ENCODE results near the gene OR2Z1.

GRCh38 chr19:8699908-8700307 lies 21.5 kb upstream of the OR2Z1 start:
- TF ChIP-seq, protein P1, sequence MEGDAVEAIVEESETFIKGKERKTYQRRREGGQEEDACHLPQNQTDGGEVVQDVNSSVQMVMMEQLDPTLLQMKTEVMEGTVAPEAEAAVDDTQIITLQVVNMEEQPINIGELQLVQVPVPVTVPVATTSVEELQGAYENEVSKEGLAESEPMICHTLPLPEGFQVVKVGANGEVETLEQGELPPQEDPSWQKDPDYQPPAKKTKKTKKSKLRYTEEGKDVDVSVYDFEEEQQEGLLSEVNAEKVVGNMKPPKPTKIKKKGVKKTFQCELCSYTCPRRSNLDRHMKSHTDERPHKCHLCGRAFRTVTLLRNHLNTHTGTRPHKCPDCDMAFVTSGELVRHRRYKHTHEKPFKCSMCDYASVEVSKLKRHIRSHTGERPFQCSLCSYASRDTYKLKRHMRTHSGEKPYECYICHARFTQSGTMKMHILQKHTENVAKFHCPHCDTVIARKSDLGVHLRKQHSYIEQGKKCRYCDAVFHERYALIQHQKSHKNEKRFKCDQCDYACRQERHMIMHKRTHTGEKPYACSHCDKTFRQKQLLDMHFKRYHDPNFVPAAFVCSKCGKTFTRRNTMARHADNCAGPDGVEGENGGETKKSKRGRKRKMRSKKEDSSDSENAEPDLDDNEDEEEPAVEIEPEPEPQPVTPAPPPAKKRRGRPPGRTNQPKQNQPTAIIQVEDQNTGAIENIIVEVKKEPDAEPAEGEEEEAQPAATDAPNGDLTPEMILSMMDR (IDR thresholded peaks at IDR 0.05; ENCODE audit: low read depth, low read length, poor library complexity, severe bottlenecking), result no peak
- TF ChIP-seq EZH2phosphoT487 (IDR thresholded peaks at IDR 0.05; ENCODE audit: borderline replicate concordance, low read length), result no peak
